ENCODE results near the gene ECE1.
"Not testable (repeated sequence)": the region's sequence is repeated elsewhere in the genome, so short reads cannot be mapped to it uniquely, and the experiment has no call there.

The ECE1 gene

DNA sequence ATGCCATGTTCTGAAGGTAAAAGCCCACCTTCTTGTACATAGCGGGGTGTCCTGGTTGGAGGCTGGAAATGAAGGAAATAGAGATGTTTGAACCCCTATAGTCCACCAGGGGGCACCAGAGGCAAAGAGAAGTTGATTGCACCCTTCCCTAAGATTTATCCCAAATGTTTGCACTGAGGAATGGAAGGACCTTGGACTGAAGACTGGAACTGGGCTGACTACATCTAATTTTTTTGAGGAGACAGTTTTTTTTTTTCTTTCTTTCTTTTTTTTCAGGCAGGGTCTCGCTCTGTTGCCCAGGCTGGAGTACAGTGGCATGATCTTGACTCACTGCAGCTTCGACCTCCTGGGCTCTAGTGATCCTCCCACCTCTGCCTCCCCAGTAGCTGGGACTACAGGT lies 58.2 kb downstream of the ECE1 start:
- FAIRE-seq = peak; percentile 65

GRCh38 chr1:21229246-21230000 lies 60.8 kb downstream of the ECE1 start:
- DNase-seq (ENCODE audit: low spot score) (no peak), FAIRE-seq (no peak)

More for the DNA sequence above, 58.2 kb downstream of the ECE1 start:
- peak; percentile 51 for DNase-seq (ENCODE audit: low spot score)

- FAIRE-seq = not testable (repeated sequence)
These were observed 62.0 kb downstream of the ECE1 start for GRCh38 chr1:21228224-21228623.

GRCh38 chr1:21225065-21225464 lies 65.2 kb downstream of the ECE1 start:
- no peak for FAIRE-seq

More at GRCh38 chr1:21228224-21228623, 62.0 kb downstream of the ECE1 start:
- not testable (repeated sequence) for DNase-seq (ENCODE audit: low spot score)

DNA sequence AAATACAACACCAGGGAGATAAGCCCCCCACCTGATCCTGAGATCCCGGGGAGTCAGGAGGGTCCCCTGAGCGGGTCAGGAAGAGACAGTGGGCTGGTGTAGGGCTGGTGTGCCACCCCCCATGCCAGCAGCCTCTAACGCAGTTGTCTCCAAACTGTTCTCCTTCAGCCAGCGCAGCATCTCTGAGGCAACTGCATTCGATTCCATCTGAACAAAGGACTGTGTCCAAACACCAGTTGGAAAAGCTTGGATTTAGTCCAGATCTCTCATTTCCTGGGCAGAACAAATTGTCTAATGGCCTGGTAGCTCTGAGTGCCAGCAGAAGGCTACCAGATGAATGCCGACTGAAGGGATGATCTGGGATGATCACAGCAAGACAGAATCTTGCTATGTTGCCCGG lies 69.4 kb downstream of the ECE1 start:
- FAIRE-seq (no peak), DNase-seq (ENCODE audit: low spot score) (no peak)

More at GRCh38 chr1:21225065-21225464, 65.2 kb downstream of the ECE1 start:
- DNase-seq (ENCODE audit: low spot score) = no peak

DNA sequence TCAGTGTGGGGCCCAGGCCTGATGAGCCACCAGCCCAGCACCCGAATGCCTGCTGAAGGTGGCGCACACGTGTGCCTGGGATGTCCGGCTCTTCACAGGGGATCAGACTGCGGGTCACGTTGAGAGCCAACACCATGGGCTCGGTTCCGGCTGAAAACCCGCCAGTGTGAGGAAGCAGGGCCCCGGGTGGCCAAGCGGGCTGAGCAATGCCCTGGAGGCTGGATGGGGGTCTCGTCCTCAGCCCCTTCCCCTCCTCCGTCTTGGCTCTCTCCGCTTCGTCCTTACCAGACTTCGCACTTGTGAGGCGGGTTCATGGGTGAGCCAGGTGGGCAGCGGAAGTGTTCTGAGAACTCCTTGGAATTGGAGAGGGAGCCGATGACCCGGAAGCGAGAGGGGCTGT lies 70.6 kb downstream of the ECE1 start:
- DNase-seq (ENCODE audit: low spot score) (no peak), FAIRE-seq (no peak)

GRCh38 chr1:21217812-21218596 lies 72.3 kb downstream of the ECE1 start:
- FAIRE-seq (no peak), DNase-seq (ENCODE audit: low spot score) (peak; percentile 11)

DNA sequence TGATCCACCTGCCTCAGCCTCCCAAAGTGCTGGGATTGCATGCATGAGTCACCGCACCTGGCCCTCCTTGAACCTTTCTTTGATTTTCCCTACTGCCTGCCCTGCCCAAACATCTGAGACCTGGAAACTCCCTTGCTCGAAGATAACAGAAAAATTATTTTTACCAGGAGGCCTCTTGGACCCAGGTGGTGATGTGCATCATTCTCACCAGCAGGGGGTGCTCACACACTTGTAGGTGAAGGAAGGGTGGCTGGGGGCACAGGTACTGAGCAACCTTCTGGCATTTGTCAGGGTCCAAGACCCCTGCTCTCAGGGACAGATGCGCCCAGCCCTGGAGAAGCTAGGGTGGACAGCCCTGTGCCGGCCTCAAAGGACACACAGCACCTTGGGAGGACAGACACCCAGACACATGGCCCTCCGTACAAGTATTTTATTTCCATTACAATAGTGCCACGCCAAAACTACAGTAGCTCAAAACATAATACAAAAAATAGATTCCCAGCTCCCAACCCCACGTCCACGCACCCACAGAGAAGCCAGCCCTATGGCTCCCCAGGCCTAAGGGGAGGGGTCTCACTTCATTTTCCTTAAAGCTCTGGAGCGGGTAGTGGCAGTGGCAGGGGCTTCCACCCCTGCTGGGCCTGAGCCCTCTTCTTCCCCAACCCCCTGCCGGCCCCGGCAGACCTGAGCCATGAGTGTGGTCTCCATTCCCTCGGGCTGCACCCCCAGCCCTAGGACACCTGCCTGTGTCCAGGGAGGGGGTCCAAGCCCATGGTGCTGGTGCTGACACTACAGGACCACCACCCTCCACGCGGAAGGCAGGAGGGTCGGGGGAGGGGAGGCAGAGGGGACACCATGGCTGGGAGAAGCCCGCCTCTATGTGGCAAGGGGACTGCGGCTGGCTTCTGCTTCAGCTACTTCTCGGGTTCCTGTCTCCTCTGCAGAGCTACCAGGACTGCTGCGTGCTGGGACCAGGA lies 73.1 kb downstream of the ECE1 start:
- FAIRE-seq = no peak
- no peak for DNase-seq (ENCODE audit: low spot score)

DNA sequence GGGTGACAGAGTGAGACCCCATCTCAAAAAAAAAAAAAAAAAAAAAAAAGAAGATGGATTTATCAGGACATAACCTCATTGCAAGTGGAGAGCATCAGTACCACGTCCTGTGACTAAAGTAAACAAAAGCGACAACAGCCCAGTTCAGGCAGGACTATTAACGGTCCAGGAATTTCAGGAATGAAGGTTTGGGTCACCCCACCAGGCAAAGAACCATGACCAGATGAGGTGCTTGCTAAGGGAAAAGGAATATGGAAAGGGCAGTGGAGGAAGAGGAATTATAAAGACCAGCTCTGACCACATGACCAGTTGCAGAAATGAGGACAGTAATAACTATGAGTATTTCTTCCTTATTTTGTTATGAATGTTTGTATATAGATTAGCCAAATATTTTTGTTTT lies 78.1 kb downstream of the ECE1 start:
- FAIRE-seq = peak; percentile 57

GRCh38 chr1:21208137-21208700 lies 82.0 kb downstream of the ECE1 start:
- not testable (repeated sequence) for FAIRE-seq; DNase-seq (ENCODE audit: low spot score)

More for the DNA sequence above, 78.1 kb downstream of the ECE1 start:
- peak; percentile 76 for DNase-seq (ENCODE audit: low spot score)

DNA sequence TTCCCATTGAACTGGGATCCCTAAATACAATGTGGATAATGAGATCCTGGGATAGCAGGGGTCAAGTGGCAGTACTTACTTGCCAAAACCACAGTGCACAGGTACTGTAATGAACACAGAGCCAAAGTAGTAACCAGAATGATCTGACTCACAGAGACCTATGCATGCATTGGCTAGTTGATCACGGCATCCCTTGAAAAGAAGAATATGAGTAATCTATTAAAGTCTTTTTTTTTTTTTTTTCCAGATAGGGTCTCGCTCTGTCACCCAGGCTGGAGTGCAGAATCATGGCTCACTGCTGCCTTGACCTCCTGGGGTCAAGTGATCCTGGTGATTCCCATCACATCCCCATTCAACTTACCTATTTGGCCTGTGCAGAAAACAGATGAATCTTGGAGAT lies 84.1 kb downstream of the ECE1 start:
- FAIRE-seq (peak; percentile 99), DNase-seq (ENCODE audit: low spot score) (peak; percentile 94)

DNA sequence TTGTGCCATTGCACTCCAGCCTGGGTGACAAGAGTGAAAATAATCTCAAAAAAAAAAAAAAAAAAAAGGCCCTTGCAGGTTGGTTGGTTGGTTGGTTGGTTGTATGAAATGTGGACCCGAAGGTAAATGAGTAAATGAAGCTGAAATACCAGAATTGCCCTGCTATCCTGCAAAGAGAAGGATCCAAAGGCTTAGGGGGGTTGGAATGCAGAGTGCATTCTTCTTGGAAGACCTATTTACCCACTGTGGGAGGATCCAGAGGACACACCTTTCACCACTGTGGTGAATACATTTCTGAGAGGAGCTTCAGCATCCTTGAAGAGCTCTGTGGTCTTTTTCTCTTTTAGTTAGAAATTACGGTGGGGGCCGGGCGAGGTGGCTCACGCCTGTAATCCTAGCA lies 84.8 kb downstream of the ECE1 start:
- peak; percentile 14 for DNase-seq (ENCODE audit: low spot score)
- FAIRE-seq = no peak

DNA sequence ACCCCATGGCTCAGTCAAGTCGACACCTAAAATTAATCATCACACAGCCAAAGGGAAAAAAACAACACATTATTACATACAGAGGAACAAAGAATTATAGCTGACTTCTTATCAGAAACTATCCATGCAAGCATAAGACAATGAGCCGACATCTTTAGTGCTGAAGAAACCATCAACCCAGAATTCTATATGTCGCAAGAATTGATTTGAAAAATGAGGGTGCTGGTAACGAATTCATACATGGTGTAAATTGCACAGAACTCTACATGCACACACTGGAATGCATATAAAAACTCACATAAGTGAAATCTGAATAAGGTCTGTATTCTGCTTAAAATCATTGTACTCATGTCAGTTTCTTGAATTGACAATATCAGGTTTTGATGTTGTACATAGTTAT lies 88.6 kb downstream of the ECE1 start:
- DNase-seq (ENCODE audit: low spot score) (no peak), FAIRE-seq (no peak)

DNA sequence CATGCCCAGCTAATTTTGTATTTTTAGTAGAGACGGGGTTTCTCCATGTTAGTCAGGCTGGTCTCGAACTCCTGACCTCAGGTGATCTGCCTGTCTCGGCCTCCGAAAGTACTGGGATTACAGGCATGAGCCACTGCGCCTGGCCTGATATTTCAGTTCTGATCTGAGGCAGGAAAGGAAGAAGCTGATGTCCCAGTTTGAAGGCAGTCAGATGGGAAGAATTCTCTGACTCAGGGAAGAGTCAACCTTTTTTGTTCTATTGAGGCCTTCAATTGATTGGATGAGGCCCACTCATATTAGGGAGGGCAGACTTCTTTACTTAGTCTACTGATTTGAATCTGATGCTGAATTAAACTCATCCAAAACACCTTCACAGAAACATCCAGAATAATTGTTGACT lies 89.0 kb downstream of the ECE1 start:
- DNase-seq (ENCODE audit: low spot score) (peak; percentile 54), FAIRE-seq (peak; percentile 51)

GRCh38 chr1:21200767-21201166 lies 89.5 kb downstream of the ECE1 start:
- peak; percentile 55 for DNase-seq (ENCODE audit: low spot score)
- peak; percentile 81 for FAIRE-seq

GRCh38 chr1:21198929-21199328 lies 91.3 kb downstream of the ECE1 start:
- FAIRE-seq = no peak
- no peak for DNase-seq (ENCODE audit: low spot score)

GRCh38 chr1:21192871-21193270 lies 97.4 kb downstream of the ECE1 start:
- no peak for DNase-seq (ENCODE audit: low spot score)
- no peak for FAIRE-seq

GRCh38 chr1:21192284-21192683 lies 98.0 kb downstream of the ECE1 start:
- FAIRE-seq (no peak), DNase-seq (ENCODE audit: low spot score) (no peak)

DNA sequence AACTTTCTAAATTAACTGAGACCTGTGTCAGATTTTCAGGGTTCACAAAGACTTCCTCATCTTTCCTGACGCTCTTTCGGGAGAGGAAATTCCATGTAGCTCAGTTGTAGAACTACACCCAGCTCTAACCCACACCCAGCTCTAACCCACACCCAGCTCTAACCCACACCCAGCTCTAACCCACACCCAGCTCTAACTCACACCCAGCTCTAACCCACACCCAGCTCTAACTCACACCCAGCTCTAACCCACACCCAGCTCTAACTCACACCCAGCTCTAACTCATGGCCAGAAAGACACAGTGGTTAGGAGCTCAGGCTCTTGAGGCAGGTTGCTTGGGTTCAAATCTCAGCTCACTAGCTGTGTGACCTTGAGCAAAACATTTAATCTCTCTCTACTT lies 99.5 kb downstream of the ECE1 start:
- DNase-seq (ENCODE audit: low spot score); FAIRE-seq: not testable (repeated sequence)

DNA sequence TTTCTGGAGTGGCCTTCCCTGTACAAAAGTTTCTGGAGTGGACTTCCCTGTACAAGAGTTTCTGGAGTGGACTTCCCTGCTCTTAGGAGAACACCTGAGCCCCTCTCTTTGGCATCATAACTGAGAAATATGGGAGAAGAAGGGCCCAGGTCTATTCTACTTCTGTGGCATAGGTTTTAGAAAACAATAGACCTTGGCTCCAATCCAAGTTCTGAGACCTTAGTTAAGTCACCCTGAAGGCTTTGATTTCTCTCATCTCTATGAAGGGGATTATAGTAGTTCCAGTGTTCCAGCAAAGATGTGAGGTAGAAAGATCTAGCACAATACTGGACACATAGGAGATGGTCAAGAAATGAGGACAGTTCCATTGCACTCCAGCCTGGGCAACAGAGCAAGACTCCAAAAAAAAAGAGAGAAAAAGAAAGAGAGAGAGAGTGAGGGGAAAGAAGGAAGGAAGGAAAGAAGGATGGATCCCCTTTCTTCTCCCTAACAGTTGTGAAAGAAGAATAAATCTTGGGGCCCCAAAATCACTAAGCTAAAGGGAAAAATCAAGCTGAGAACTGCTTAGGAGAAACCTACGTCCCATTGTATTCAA lies 100.3 kb downstream of the ECE1 start:
- DNase-seq (ENCODE audit: low spot score) (no peak), FAIRE-seq (no peak)

DNA sequence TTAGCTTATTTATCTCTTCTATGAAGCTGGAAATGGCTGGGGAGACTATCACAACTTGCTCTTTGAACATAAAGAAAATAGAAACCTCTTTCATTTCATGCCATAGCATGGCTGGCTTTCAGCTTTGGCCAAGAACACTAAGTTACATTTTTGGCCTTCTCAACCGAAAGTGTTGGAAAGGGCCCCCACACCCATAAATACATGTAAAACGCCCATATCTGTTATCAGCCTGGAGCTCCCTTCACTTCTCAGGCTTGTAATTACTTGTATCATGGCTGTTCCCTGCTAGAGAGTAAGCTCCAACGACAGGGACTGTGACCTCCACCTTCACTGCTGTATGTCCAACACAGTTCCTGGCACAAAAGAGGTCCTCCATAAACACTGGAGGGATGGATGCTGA lies 100.8 kb downstream of the ECE1 start:
- FAIRE-seq (no peak), DNase-seq (ENCODE audit: low spot score) (no peak)
